Mesenteric fat pad (tissue), 1 donor: ENCODE data around the gene TRIM37. TPM values are rescaled to one million over a fixed set of nuclear protein-coding genes. Genes with fewer than 3 reads are reported as not detected.
"Not testable (repeated sequence)": the region's sequence is repeated elsewhere in the genome, so short reads cannot be mapped to it uniquely, and the experiment has no call there.

ENCODE experiments used
- DNase-seq: peaks from one replicate; pipeline ENCODE4 v3.0.0-alpha.2; 2020; ENCODE audit warnings: low spot score
- total RNA-seq: library from RNA; stranded (reverse); fragmentation: NEBNext Ultra II Directional; extraction: Animal tissue kit (Norgen Biotek cat#: 25700); gene quantifications from one replicate; pipeline ENCODE4 v1.2.1, GENCODE V29; 2021
- donor health status: DM: yes; HTN: yes; CAD: no.

Gene TRIM37
- total RNA-seq, 1 donor from 2014 or later, result 16.0 TPM

DNA sequence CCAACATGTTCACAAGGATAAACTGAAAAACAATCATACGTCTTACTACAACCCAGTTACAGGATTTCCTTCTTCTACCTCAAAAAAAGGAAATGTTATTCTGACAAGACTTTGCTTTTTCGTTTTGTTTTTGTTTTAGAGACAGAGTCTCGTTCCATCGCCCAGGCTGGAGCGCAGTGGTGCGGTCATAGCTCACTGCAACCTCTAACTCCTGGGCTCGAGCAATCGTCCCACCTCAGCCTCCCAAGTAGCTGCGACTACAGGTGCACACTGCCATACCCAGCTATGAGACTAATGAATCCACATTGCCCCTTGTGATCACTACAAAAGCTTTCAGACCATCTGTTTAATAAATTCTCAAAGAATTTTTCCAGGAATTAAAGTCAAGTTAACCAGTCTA, 8.8 kb upstream of the TRIM37 start:
- DNase-seq, result no peak

DNA sequence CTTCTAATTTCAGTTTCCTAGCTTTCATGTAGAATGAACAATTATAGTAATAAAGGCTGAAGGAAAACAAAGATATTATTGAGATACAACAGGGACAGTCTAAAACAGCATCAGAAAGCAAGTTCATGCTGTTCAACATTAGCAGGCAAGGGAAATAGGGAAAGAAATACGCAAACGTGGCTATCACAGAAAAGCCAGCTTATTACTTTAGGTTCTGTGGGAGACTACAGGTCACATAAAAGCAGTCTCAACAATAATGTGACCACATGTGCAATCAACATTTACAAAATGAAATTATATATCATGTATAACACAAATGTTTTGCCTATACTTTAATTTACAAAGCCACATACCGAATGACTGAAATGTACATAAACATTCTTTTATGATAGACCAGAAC, 4.9 kb upstream of the TRIM37 start:
- no peak for DNase-seq

DNA sequence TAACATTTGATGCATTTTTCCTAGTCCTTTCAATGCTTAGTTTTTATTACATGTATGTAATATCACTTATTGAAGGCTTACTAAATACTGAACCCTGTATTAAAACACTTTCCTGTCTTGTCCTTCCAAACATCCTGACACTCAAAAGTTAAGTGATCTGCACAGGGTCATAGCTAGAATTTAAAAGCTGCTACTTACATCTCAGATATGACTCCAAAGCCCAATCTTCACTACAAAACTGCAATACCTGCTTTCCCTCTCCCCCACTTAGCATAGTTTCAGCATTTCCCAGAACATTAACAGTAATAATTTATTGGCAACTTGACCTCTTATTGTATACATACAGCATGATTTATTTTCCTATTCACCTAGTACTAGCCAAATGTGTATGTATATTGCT, 4.3 kb upstream of the TRIM37 start:
- DNase-seq, result no peak

DNA sequence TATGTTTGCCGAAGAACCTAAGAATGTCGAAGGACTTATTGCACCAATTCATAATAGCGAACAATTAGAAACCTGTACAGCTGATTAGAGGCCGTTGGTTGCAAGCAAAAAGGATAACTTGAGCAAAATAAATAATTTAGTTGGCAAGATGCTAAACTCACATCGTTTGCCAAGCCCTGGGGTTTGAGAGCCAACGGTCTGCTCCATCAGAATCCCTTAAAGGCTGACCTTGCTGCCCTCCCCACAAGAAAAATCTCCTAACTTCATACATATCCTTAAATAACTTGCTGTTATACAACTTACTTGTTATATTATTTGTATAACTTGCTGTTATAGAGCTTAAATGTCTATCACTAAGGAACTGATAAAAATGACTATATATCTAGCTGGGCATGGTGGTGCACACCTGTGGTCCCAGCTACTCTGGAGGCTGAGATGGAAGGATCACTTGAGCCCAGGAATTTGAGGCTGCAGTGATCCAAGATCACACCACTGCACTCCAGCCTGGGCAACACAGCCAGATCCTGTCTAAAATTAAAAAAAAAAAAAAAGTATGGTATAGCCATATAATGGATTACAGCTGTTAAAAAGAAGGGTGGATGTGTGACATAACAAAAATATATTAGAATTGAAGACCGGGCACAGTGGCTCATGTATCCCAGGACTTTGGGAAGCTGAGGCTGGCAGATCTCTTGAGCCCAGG, 1.9 kb upstream of the TRIM37 start:
- DNase-seq, result no peak

DNA sequence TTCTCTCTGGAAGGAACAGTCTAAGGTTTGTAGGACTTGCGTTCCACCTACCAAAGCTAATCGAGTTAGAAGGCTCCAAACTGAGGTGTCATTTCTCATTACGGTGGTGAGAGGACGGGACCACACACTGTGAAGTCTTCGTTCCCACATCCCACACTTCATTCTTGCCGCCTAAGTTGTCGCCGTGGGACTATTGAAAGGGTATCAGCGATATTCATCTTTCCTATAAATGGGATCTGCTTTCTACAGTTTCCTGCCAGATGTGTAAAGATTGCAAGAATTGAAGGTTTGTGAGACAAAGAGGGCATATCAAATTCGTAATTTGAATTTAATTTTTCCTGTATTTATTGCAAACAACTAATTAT, 608 bp upstream of the TRIM37 start:
- no peak for DNase-seq

DNA sequence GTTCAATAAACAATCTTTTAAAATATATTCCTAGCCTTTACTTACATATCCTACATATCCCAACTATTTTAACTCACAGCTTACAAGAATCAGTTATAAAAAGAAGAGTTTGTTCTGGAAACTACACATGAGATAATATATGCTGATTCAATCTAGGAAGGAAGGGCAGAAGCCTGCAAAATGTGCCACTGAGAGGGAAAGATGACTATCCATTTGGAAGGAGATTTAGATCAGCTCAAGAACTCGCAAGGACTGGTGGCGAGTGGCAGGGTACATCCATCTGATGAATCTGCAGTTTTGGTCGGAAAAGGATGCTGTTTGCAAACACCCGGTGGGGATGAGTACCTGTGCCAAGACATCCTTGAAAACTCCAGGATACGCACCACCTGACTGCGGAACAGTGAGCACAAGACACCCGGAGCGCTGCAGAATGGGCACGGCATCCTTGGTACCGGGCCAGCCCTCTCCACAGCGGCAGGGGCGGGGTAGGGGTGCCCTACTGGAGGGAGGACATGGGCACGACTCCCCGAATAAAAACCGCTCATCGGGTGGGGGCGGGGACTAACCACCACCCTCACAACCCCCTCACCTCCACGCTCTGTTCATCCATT, 723 bp downstream of the TRIM37 start:
- DNase-seq, result no peak

DNA sequence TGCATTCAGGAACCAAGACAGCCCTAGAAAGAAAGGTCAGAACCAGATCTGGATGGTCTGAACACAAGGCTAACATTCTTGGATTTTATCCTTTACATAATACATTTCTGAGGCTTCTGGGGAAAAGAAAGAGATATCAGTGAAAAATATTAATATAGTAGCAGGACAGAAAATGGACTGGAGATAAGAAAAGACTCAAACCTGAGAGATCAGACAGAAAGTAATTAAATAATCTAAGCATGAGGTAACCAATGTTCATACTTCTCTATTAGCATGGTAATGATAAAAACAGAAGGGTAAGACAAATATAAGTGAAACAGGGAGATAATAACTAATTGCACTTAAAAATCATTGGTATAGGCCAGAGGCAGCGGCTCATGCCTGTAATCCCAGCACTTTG, 5.5 kb downstream of the TRIM37 start:
- no peak for DNase-seq

DNA sequence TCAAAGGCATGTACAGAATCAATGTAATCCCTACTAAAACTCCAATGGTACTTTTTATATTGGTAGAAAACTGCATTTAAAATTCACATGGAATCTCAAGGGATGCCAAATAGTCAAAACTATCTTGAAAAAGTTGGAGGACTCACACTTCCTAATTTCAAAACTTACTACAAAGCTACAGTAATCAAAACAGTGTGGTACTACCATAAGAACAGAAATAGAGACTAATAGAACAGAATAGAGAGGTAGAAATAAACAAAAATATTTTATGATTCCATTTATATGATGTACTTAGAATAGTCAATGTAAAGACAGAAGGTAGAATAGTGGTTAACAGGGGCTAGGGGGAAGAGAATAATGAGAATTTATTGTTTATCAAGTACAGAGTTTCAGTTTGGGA, 8.8 kb downstream of the TRIM37 start:
- DNase-seq, result no peak

DNA sequence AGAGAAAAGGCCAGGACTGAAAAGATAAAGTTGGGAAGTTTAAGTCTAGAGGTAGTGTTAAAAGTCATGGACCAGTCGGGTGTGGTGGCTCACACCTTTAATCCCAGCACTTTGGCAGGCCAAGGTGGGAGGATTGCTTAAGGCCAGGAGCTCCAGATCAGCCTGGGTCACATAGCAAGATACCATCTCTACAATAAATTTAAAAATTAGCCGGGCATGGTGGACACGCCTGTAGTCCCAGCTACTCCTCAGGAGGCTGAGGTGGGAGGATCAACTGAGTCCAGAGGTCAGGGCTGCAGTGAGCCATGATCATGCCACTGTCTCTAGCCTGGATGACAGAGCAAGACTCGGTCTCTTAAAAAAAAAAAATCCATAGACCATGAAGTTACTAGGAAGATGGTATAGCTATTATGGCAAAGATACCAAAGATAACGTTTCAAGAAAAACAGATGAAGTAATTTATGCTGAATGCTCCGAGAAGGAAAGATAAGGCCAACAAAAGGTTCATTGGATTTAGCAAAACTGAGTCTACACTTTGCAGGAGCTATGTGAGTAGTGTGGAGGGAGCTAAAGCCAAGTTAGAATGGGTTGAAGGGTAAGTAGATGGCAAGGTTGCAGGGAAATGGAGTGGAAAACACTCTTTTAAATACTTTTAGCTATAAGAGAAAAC, 11.7 kb downstream of the TRIM37 start:
- DNase-seq, result no peak

DNA sequence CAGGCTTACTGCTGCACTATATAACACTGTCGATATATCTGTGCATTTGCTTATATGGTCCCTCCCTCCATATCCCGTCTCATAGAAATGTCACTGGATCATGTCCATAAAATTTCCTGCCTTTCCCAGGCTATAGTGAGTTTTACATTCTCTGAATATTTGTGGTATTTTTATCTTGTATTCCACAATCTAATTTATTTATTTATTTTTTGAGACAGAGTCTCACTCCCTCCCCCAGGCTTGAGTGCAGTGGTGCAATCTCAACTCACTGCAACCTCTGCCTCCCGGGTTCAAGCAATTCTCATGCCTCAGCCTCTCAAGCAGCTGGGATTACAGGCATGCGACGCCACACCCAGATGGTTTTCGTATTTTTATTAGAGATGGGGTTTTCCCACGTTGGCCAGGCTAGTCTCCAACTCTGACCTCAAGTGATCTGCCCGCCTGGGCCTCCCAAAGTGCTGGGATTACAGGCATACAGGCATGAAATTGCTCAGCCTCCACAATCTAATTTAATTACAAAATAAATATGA, 12.9 kb downstream of the TRIM37 start:
- DNase-seq, result no peak

DNA sequence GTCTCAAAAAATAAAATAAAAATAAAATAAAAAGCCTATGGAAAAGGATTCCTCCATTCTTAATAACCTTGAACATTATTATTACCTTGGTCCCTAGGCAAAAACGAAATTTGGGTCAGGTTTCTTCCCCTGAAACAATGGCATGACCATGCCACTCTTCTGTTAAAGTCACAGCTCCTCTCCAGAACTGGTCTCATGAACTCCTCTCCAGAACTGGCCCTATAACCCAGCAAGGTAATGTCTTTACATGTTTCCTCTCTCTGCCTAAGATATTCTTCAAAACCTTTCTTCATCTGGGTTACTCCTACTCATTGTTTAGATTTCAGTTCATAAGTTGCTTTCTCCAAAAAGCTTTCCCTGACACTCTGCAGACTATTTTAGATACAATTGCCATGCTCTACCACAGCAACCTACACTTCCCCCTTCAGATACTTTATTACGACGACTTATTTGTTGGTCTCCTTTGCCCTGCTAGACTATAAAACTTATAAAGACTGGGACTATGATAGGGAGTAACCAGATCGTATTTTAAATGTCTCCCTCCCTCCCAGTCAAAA, 13.5 kb downstream of the TRIM37 start:
- no peak for DNase-seq

DNA sequence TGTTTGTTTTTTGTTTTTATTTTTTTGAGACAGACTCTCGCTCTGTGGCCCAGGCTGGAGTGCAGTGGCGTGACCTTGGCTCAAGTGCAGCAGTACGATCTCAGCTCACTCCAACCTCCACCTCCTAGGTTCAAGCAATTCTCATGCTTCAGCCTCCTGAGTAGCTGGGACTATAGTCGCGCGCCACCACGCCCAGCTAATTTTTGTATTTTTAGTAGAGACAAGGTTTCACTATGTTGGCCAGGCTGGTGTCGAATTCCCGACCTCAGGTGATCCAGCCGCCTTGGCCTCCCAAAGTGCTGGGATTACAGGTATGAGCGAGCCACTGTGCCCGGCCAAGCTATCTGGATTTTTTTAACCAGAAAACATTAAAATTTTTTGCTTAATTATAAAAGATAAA, 16.1 kb downstream of the TRIM37 start:
- not testable (repeated sequence) for DNase-seq

DNA sequence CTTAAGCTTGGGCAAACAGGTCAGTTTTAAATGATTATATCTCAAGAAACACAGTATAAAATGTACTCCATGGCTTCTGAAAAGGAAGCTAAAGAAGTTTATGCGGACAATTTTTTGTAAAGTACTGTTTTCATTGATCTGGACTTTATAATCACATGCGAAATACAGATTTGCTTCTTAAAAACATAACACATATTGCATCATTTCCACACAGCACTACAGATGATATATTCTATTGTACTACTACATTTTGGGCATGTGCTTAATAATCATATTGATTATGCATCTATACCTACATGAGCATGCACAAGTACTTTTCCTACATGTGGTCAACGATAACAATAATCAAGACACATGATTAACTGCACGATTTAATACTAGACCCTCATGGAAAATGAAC, 22.5 kb downstream of the TRIM37 start:
- DNase-seq, result no peak

DNA sequence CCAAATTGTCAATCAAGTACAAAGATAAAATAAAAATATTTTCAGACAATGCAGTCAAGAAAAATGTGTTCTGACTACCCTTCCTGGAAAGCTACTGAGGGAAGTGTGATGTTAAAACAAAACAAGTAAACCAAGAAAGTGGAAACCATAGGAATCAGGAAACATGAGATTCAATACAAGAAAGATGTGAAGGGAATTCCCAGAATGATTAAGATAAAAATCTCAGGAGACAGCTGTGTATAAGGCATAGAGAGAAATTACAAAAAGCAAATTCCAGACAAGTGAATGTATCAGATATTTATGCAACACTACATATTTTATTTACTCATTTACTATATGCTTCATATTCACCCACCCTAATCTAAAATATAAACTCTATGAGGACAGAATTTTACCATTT, 32.2 kb downstream of the TRIM37 start:
- no peak for DNase-seq

DNA sequence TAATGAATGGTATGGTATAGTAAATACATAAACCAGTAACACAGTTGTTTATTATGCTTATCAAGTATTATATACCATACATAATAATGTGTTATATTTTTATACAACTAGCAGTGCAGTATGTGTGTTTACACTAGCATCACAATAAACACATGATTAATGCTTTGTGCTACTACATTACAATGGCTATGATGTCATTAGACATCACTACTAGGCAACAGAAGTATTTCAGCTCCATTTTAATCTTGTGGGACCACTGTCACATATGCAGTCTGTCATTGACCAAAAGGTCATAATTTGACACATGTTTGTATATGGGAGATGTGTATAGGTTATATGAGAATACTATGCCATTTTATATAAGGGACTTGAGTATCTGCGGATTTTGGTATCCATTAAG, 32.7 kb downstream of the TRIM37 start:
- DNase-seq, result no peak

DNA sequence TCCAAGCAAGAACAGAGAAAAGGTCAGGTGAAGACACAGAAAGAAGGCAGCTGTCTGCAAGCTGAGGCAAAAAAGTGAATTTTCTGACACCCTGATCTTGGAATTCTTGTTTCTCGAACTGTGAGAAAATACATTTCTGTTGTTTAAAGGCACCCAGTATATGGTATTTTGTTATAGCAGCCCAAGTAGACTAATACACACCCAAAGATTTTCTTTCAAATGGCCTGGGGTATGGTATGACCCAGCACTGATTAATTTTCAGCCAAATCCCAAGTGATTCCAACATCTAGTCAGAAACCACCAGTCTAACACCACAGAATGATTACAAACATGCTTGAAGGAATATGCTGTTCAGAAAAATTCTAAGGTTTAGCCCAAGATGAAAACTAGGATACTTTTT, 36.8 kb downstream of the TRIM37 start:
- DNase-seq, result no peak

DNA sequence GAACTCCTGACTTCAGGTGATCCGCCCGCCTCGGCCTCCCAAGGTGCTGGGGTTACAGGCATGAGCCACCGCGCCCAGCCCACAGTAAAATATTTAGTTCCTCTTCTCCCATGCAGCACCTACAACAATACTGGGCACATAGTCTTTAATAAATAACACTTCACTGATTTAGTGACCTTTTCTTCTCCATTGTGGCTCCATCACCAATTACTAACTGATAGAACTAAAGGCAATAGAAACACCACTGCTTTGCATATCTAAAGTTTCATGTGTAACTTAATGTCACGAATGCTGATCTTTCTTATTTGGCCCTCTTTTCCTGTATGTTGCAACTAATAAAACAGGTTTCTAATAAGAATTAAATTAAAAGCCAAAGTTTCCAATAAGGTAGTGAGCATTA, 38.9 kb downstream of the TRIM37 start:
- DNase-seq, result no peak

DNA sequence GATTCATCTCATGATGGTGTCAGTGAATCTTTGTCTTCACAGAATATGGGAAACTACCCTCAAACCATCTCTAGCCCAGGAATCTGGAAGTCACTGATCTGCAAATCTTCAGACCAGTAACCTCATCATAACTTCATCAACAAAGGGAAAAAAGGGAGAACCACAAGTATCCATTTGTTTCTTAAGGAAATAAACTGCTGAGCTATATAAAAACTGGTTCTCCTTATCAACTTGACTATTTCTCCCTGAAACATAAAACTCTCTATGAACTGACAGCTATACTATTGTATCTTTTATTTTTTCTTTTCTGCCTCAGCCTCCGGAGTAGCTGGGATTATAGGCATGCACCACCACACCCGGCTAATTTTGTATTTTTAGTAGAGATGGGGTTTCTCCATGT, 39.3 kb downstream of the TRIM37 start:
- DNase-seq, result no peak

DNA sequence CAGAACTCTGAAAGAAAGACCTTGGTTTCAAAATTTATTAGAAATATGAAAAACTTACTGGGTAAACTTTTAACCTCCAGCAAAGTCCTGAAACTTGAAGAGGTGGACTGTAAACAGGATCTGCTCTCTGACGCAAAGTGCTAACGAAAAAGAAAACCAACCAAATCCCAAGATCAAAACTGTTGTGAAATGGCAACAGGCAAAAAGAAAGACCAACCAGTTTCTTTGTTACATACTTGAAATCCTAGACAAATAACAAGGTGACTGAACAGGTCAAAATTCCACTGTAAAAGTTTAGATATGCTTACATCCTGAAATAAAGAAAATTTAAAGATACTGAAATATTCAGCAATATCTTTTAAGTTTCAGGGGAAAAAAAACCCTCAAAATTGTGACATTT, 44.2 kb downstream of the TRIM37 start:
- no peak for DNase-seq

DNA sequence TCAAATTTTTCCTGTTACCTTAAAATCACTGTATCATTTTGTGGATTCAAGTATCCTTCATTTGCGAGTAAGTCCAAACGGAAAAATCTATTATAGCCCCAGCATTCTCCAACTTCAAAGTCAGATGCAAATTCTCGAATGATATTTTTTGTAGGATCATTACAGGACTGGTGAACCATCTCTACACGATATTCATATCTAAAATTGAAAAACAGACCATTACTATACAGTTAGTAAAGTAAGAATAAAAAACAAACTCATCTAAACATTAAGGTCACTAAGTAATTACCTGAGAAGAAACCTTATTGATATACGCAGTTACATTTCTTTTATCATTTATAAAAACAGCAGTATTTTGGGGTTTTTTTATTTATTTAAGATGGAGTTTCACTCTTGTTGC, 49.8 kb downstream of the TRIM37 start:
- DNase-seq, result no peak

DNA sequence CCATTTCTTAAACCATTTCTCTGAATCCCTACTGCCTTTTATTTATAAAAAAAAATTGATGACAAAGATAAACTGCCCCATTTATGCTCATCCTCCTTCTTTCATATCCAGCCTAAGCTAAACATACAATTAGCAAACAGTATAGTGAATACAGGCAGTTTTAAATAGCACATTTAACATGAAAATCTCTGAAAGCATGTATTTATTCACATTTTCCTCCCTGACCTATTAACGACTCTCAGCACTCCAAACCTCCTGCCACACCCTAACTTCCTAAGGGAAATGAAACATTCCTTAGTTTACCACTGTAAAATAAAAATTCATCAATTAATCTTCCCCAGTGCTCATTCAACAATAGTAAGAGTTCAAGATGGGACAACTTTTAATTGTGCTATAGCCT, 56.9 kb downstream of the TRIM37 start:
- DNase-seq, result no peak

DNA sequence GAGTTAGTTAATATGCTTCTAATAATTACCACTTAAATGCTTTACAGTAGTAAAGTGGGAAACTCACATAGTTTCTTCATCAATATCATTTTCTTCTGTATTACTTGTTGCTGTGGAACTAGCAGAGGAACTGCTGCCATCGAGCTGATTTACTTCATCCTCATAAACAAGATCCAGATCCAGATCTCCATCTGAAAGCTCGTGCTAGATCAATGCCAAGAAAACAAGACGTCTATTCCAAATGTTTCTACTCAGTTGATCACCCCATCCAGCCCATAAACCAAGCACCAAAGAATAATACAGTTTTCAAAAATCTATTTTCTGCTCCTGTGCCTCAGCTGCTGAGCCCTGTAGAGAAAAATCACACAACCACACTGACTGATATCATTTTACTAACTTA, 59.1 kb downstream of the TRIM37 start:
- DNase-seq, result no peak
